Kidney (tissue), 14 donors: ENCODE measurements around the gene ACOX3. TPM values are rescaled to one million over a fixed set of nuclear protein-coding genes. Genes with fewer than 3 reads are reported as not detected.

ENCODE experiments used
- DNase-seq, 5 donors: peaks; one replicate each; pipeline ENCODE4 v3.0.0-alpha.2; 2013 to 2020
- FAIRE-seq: peaks from 2 replicates; lab custom pipeline; 2012; peaks lifted over from hg19 to GRCh38; lab: Jason Lieb, UNC
- H3K27ac ChIP-seq, 2 donors: one replicate each; pipeline ENCODE4 v1.7.0; 2013; ENCODE audit warnings: low read depth in 2 of 2, low read length in 2 of 2, inconsistent platforms in 1 of 2
- H3K27me3 ChIP-seq: one replicate; pipeline ENCODE4 v1.7.1; 2013; ENCODE audit warnings: low read length, inconsistent platforms; ENCODE audit not compliant: control insufficient read depth, insufficient read depth
- H3K36me3 ChIP-seq, 3 donors: one replicate each; pipeline versions ENCODE4 v1.7.0 to v1.7.1; 2013; ENCODE audit warnings: low read length in 3 of 3, control low read depth in 1 of 3, inconsistent platforms in 1 of 3; ENCODE audit not compliant: insufficient read depth in 3 of 3, control insufficient read depth in 2 of 3
- H3K4me1 ChIP-seq, 3 donors: one replicate each; pipeline versions ENCODE4 v1.7.0 to v1.7.1; 2013; ENCODE audit warnings: low read length in 3 of 3, inconsistent platforms in 1 of 3, low read depth in 1 of 3; ENCODE audit not compliant: control insufficient read depth in 2 of 3, insufficient read depth in 2 of 3
- H3K4me3 ChIP-seq, 3 donors: one replicate each; pipeline versions ENCODE4 v1.7.0 to v1.8.1; 2013; ENCODE audit warnings: low read length in 3 of 3, control low read depth in 1 of 3, inconsistent platforms in 1 of 3
- H3K9ac ChIP-seq, 3 donors: one replicate each; pipeline versions ENCODE4 v1.7.0 to v1.7.1; 2013; ENCODE audit warnings: low read length in 3 of 3, control low read depth in 1 of 3, inconsistent platforms in 1 of 3
- H3K9me3 ChIP-seq, 3 donors: one replicate each; pipeline versions ENCODE4 v1.7.0 to v1.7.1; 2013; ENCODE audit warnings: low read length in 3 of 3, control low read depth in 1 of 3, inconsistent platforms in 1 of 3; ENCODE audit not compliant: control insufficient read depth in 2 of 3, insufficient read depth in 1 of 3
- intact Hi-C: fragments of 100-400 bp; cut with DNase I; formaldehyde crosslinking; loops from one replicate; pipeline ENCODE4 v1.11.1; 2022
- polyA plus RNA-seq: library from polyadenylated mRNA; stranded (reverse); fragments of 350-450 nt; fragmentation: Illumina TruSeq; extraction: RNeasy Lipid Tissue Mini Kit (QIAGEN cat#74804); gene quantifications from one replicate; pipeline ENCODE4 v1.2.3, GENCODE V29; 2014; ENCODE audit warnings: low read depth, low replicate concordance; ENCODE audit not compliant: insufficient read depth
- total RNA-seq: library from RNA; stranded (reverse); fragmentation: NEBNext Ultra II Directional; extraction: Animal tissue kit (Norgen Biotek cat#: 25700); gene quantifications from one replicate; pipeline ENCODE4 v1.2.1, GENCODE V29; 2021
- TF ChIP-seq, protein P1 (sequence below): IDR thresholded peaks from 3 replicates; pipeline ENCODE4 v1.5.1; 2012; ENCODE audit warnings: mild to moderate bottlenecking, moderate library complexity, borderline replicate concordance; ENCODE audit not compliant: insufficient read depth; ENCODE audit errors: extremely low read depth
- donor health status: control.
- donor health status: control.
- donor health status: control.
- donor health status: control.
- donor health status: control.
- donor health status: DM: yes; HTN: yes; CAD: no.
- donor health status: Normal renal cell carcinoma (clear cell type).

Gene ACOX3
- total and polyA plus RNA-seq, 2 donors from 2014 or later = 10.1 to 21.7 TPM

DNA sequence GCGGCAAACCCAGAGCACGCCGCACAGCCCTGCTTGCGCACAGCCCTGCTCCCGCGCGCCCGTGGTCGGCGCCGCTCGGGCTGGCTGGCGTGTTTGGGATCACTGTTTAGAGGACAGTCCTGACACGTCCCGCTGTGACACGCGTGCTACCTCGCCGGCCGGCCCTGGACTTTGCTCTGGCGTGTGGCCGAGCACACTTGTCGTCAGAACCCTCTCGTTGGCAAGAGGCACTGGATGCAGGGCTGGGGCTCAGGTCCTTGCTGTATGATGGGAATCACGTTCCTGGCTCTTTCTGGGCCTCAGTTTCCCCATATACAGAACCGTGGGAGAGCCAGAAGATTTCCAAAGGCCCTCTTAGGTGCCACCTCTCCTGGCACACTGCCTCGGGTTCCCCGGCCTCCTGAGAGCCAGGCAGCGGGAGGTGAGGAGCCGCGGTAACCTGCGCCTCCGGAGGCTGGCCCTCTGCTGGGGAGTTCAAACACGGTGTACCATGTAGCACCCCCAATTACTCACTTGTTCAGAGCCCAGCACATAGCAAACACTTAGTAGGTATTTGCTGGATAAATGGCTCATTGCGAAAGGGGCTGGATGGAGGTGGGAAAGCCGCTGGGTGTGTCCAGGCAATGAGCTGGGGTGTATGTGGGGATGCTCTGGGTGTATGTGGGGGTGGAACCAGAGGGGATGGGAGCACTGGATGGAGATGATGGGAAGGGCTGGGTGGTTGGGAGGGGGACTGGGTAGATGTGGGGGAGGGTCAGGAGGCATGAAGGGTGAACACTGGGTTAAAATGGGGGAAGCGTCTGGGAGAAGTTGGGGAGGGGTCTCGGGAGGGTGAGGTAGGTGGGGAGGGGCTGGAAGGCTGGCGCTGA, 94.3 kb downstream of the ACOX3 start:
- intact Hi-C loops = no loop called here
- FAIRE-seq = no peak
- TF ChIP-seq, protein P1, sequence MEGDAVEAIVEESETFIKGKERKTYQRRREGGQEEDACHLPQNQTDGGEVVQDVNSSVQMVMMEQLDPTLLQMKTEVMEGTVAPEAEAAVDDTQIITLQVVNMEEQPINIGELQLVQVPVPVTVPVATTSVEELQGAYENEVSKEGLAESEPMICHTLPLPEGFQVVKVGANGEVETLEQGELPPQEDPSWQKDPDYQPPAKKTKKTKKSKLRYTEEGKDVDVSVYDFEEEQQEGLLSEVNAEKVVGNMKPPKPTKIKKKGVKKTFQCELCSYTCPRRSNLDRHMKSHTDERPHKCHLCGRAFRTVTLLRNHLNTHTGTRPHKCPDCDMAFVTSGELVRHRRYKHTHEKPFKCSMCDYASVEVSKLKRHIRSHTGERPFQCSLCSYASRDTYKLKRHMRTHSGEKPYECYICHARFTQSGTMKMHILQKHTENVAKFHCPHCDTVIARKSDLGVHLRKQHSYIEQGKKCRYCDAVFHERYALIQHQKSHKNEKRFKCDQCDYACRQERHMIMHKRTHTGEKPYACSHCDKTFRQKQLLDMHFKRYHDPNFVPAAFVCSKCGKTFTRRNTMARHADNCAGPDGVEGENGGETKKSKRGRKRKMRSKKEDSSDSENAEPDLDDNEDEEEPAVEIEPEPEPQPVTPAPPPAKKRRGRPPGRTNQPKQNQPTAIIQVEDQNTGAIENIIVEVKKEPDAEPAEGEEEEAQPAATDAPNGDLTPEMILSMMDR = no peak
- no peak overlapping the region for H3K27ac ChIP-seq
- H3K9ac ChIP-seq = no peak overlapping the region
- no peak overlapping the region for H3K4me3 ChIP-seq
- H3K27me3 ChIP-seq = no peaks in the 10 kb centered on the region
- H3K9me3 ChIP-seq = no peaks in the 10 kb centered on the region
- H3K4me1 ChIP-seq = peaks cover 0 to 10% (median under 1%) of the 10 kb centered on the region in 3 donors
- DNase-seq = peak in 2 of 5 donors; percentile 35 to 66
- H3K36me3 ChIP-seq = no peaks in the 10 kb centered on the region

DNA sequence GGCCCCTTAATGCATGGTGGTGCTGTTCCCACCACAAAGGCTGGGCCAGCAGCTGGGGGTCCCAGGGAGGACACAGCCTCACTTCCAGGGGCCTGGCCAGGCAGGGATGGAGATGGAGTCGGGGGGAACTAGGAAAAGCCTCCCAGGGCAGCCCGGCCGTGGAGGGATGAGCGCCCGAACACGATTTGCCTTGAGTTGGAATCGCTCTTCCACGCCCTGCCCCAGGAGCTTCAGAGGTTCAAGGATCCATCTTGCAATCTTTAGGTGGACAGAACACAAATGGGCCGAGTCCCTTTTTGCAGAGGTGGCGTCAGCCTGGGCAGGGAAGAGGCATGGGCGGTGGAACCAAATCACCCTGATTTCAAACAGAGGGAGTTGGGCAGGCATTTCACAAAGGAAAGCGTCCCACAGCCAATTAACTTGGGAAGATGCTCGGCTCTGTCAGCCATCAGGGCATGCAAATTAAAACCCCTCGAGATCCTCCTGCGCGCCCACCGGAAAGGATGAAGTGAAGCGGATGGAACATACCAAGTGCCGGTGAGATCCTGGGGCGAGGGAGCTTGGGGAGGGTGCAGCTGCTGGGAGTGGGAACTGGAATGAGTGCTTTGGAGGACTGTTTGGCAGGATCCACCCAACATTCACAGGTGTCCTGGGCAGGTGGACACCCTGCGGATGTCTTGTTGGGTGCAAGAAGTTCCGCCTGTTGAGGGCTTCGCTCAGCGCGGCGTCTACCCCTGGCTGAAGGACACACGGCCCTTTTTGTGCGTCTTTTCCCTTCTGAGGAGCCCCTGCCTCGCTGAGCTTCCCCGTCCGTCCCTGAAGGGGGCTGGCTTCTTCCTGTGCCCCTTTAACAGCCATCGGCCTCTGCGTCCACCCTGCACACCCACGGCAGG, 95.2 kb downstream of the ACOX3 start:
- intact Hi-C loops = no loop called here
- Histone ChIP-seq H3K9ac (no peak overlapping the region), H3K27me3 (no peaks in the 10 kb centered on the region), H3K4me1 (peaks cover 0 to 14% (median 5%) of the 10 kb centered on the region in 3 donors), H3K9me3 (no peaks in the 10 kb centered on the region), H3K27ac (no peak overlapping the region), H3K36me3 (no peaks in the 10 kb centered on the region), H3K4me3 (no peak overlapping the region)
- FAIRE-seq (no peak), DNase-seq (peak in 2 of 5 donors; percentile 33 to 67)
- TF ChIP-seq, protein P1 = no peak

DNA sequence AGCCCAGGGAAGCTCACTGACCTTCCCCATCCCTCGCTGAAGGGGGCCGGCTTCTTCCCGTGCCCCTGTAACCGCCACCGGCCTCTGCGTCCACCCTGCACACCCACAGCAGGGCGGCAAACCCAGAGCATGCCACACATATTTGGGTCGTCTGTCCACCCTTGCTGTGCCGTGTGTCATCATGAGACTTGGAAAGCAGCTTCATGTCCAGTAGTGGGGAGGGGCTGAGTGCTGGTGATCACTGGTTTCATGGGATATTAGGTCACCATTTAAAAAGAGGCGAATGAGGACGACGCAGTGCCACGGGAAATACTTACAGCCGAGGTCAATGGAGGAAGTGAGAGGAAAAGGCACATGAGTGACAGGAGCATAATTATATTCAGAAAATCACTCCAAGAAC, 96.1 kb downstream of the ACOX3 start:
- H3K27ac ChIP-seq = no peak overlapping the region
- TF ChIP-seq, protein P1 = no peak
- DNase-seq = peak in 2 of 5 donors; percentile 25 to 51

More for the DNA sequence above, 96.1 kb downstream of the ACOX3 start:
- Histone ChIP-seq H3K36me3 (no peaks in the 10 kb centered on the region), H3K9ac (no peak overlapping the region), H3K9me3 (no peaks in the 10 kb centered on the region), H3K27me3 (no peaks in the 10 kb centered on the region), H3K4me3 (no peak overlapping the region), H3K4me1 (peaks cover 0 to 14% (median 5%) of the 10 kb centered on the region in 3 donors)
- intact Hi-C loops = no loop called here
- no peak for FAIRE-seq
